GM23338 (cell line): ENCODE results near the gene MRPS24.

Experiments
- CTCF ChIP-seq, 2 experiments: fragments of 200-600 bp in 1 of 2; sonication (generic) in 1 of 2; conservative IDR thresholded peaks; 2 replicates each; pipeline versions ENCODE4 v1.5.1 to v1.6.1; 2016 to 2017; ENCODE audit warnings: antibody characterized with exemption in 2 of 2, low read depth in 2 of 2, mild to moderate bottlenecking in 2 of 2, moderate library complexity in 1 of 2
- STAT1 ChIP-seq: IDR thresholded peaks from one replicate; pipeline ENCODE4 v1.6.1; 2016; ENCODE audit warnings: antibody characterized with exemption; ENCODE audit not compliant: unreplicated experiment
- TF ChIP-seq, protein P1 (sequence below): IDR thresholded peaks from 2 replicates; pipeline ENCODE4 v1.6.1; 2016; ENCODE audit warnings: antibody characterized with exemption

- no peak for TF ChIP-seq CTCF (conservative IDR thresholded peaks at IDR 0.05; ENCODE audit: low read depth in 2 of 2)
- TF ChIP-seq, protein P1, sequence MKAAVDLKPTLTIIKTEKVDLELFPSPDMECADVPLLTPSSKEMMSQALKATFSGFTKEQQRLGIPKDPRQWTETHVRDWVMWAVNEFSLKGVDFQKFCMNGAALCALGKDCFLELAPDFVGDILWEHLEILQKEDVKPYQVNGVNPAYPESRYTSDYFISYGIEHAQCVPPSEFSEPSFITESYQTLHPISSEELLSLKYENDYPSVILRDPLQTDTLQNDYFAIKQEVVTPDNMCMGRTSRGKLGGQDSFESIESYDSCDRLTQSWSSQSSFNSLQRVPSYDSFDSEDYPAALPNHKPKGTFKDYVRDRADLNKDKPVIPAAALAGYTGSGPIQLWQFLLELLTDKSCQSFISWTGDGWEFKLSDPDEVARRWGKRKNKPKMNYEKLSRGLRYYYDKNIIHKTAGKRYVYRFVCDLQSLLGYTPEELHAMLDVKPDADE, result no peak
- TF ChIP-seq STAT1, result no peak
These were observed 537 bp upstream of the MRPS24 start for GRCh38 chr7:43869867-43870240.
